Measurements from ENCODE around the gene CHAT.

The CHAT gene

GRCh38 chr10:49595713-49596492, 17.9 kb upstream of the CHAT start:
- no peaks in the 10 kb centered on the region for H3K79me2 ChIP-seq (ENCODE audit: insufficient read depth, low read length)
- no peaks in the 10 kb centered on the region for H3K4me1 ChIP-seq (ENCODE audit: insufficient read depth, low read length, poor library complexity, severe bottlenecking)
- no peaks in the 10 kb centered on the region for H3F3A ChIP-seq (ENCODE audit: low read depth)
- H3K9ac ChIP-seq (ENCODE audit: low read depth, low read length, poor library complexity, severe bottlenecking): no peak overlapping the region
- H3K36me3 ChIP-seq (ENCODE audit: insufficient read depth, low read length): no peaks in the 10 kb centered on the region
- no peaks in the 10 kb centered on the region for H3K9me2 ChIP-seq (replicated peaks; ENCODE audit: low read depth, low read length)
- TF ChIP-seq EZH2phosphoT487 (IDR thresholded peaks at IDR 0.05; ENCODE audit: borderline replicate concordance) (no peak), CTCF (conservative IDR thresholded peaks at IDR 0.05; ENCODE audit: low read length) (no peak)
- H3K27me3 ChIP-seq (ENCODE audit: insufficient read depth, low read length, poor library complexity, severe bottlenecking): no peaks in the 10 kb centered on the region
- H4K20me1 ChIP-seq (ENCODE audit: insufficient read depth, low read length, poor library complexity, severe bottlenecking): no peaks in the 10 kb centered on the region
- no peaks in the 10 kb centered on the region for H3K9me3 ChIP-seq (ENCODE audit: insufficient read depth, low read depth, low read length)
- H3K4me3 ChIP-seq (ENCODE audit: low read length, poor library complexity, severe bottlenecking): no peak overlapping the region
- H2AFZ ChIP-seq (ENCODE audit: low read length): no peak overlapping the region
- H3K4me2 ChIP-seq (ENCODE audit: low read depth, low read length, poor library complexity, severe bottlenecking): no peak overlapping the region

- no peaks in the 10 kb centered on the region for H4K20me1 ChIP-seq (ENCODE audit: insufficient read depth, low read length, poor library complexity, severe bottlenecking)
- H2AFZ ChIP-seq (ENCODE audit: low read length): no peak overlapping the region
- no peak overlapping the region for H3K4me2 ChIP-seq (ENCODE audit: low read depth, low read length, poor library complexity, severe bottlenecking)
- TF ChIP-seq CTCF (conservative IDR thresholded peaks at IDR 0.05; ENCODE audit: low read length) (no peak), EZH2phosphoT487 (IDR thresholded peaks at IDR 0.05; ENCODE audit: borderline replicate concordance) (no peak)
- H3K79me2 ChIP-seq (ENCODE audit: insufficient read depth, low read length): no peaks in the 10 kb centered on the region
- H3K9me3 ChIP-seq (ENCODE audit: insufficient read depth, low read depth, low read length): no peaks in the 10 kb centered on the region
- H3K9me2 ChIP-seq (replicated peaks; ENCODE audit: low read depth, low read length): no peaks in the 10 kb centered on the region
- no peak overlapping the region for H3K4me3 ChIP-seq (ENCODE audit: low read length, poor library complexity, severe bottlenecking)
- H3K36me3 ChIP-seq (ENCODE audit: insufficient read depth, low read length): no peaks in the 10 kb centered on the region
- no peaks in the 10 kb centered on the region for H3K4me1 ChIP-seq (ENCODE audit: insufficient read depth, low read length, poor library complexity, severe bottlenecking)
- no peak overlapping the region for H3K9ac ChIP-seq (ENCODE audit: low read depth, low read length, poor library complexity, severe bottlenecking)
- no peaks in the 10 kb centered on the region for H3F3A ChIP-seq (ENCODE audit: low read depth)
- no peaks in the 10 kb centered on the region for H3K27me3 ChIP-seq (ENCODE audit: insufficient read depth, low read length, poor library complexity, severe bottlenecking)
Observed at GRCh38 chr10:49596493-49596809, 17.4 kb upstream of the CHAT start.

GRCh38 chr10:49596836-49597235, 17.0 kb upstream of the CHAT start:
- H3K4me1 ChIP-seq (ENCODE audit: insufficient read depth, low read length, poor library complexity, severe bottlenecking): no peaks in the 10 kb centered on the region
- no peaks in the 10 kb centered on the region for H3F3A ChIP-seq (ENCODE audit: low read depth)
- H3K9ac ChIP-seq (ENCODE audit: low read depth, low read length, poor library complexity, severe bottlenecking): no peak overlapping the region
- H2AFZ ChIP-seq (ENCODE audit: low read length): no peak overlapping the region
- no peaks in the 10 kb centered on the region for H3K36me3 ChIP-seq (ENCODE audit: insufficient read depth, low read length)
- no peak overlapping the region for H3K4me3 ChIP-seq (ENCODE audit: low read length, poor library complexity, severe bottlenecking)
- H3K4me2 ChIP-seq (ENCODE audit: low read depth, low read length, poor library complexity, severe bottlenecking): no peak overlapping the region
- no peak for TF ChIP-seq CTCF (conservative IDR thresholded peaks at IDR 0.05; ENCODE audit: low read length)
- TF ChIP-seq EZH2phosphoT487 (IDR thresholded peaks at IDR 0.05; ENCODE audit: borderline replicate concordance): no peak
- H3K27me3 ChIP-seq (ENCODE audit: insufficient read depth, low read length, poor library complexity, severe bottlenecking): no peaks in the 10 kb centered on the region
- H3K79me2 ChIP-seq (ENCODE audit: insufficient read depth, low read length): no peaks in the 10 kb centered on the region
- H3K9me2 ChIP-seq (replicated peaks; ENCODE audit: low read depth, low read length): no peaks in the 10 kb centered on the region
- no peaks in the 10 kb centered on the region for H3K9me3 ChIP-seq (ENCODE audit: insufficient read depth, low read depth, low read length)
- H4K20me1 ChIP-seq (ENCODE audit: insufficient read depth, low read length, poor library complexity, severe bottlenecking): no peaks in the 10 kb centered on the region
